AG04449 (cell line): Measurements from ENCODE around the gene NATD1.

Experiments used
- CTCF ChIA-PET: fragments of 350-600 bp; formaldehyde crosslinking; extraction: SDS; loops from one replicate; lab custom pipeline; 2021; ENCODE audit warnings: antibody characterized with exemption; lab: Yijun Ruan, JAX
- POLR2A ChIA-PET: fragments of 400-600, 350-600 bp; formaldehyde crosslinking; extraction: SDS; loops from one replicate; lab custom pipeline; 2020; ENCODE audit warnings: antibody characterized with exemption, inconsistent platforms; lab: Yijun Ruan, JAX
- DNase-seq: peaks from one replicate; pipeline ENCODE4 v3.0.0-alpha.2; 2010; ENCODE audit warnings: low read depth, low spot score
- H3K4me3 ChIP-seq: 2 replicates; pipeline ENCODE4 v1.5.1; 2011; ENCODE audit warnings: low read depth, mild to moderate bottlenecking, control low read depth, low read length
- TF ChIP-seq, protein P1 (sequence below): IDR thresholded peaks from one replicate; pipeline ENCODE4 v1.5.1; 2011; ENCODE audit warnings: mild to moderate bottlenecking, moderate library complexity, low read length, control low read depth, inconsistent platforms; ENCODE audit not compliant: insufficient read depth; ENCODE audit errors: missing control alignments

NATD1 gene

DNA sequence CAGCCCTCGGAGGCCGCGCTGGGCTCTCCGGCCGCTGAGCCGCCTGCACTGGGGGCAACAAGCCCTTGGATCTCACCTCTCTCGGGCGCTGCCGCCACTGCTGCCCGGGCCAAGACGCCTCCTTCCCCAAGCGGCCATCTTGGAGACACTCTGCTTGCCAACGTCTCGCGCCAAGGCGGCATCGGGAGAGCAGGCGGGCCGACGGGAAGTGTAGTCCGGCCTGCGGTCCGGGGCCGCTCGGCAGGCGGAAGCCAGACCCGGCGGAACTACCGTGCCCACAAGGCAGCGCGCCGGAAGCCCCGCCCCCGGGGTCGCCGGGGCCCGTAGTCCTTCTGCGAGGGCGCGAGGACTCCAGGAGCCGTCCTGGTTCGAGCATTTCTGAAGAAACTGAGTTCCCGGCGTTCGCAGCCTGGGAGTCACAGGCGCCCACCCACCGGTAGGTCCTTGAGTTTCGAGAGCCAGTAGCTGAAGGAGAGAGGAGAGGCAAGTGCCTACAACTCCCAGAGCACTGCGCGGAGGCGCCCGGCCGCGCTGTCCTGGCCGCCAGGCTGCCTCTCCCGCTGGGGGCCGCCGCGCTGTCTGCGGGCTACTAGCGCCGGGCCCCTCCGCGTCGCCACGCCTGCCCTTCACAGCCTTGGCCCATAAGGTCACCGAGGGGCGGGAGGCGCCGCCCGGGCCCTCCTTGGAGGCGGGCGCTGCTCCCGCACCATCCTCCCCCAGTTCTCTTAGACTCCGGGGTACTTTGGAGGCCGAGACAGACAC lies 39.0 kb downstream of the NATD1 start, which contains the start of gene TMEM11:
TMEM11 (minus strand) TSS at position 147 of the 762 bp plus-strand sequence; CDS start at position 138, 9 bp downstream.
- DNase-seq, result peak; percentile 70
- ChIA-PET POLR2A (interaction anchor here (1.1 to 1.3 kb wide), 2 partner anchors 14 to 72 kb away, joined by 3 to 5 read pairs; no protein-coding TSS in a partner anchor), CTCF (interaction anchor here (1.3 to 5.7 kb wide), 4 partner anchors 19 to 93 kb away, joined by 4 to 37 read pairs (median 6); no protein-coding TSS in a partner anchor)
- H3K4me3 ChIP-seq, result peak within 1 kb of the TSS; percentile 97
- TF ChIP-seq, protein P1, sequence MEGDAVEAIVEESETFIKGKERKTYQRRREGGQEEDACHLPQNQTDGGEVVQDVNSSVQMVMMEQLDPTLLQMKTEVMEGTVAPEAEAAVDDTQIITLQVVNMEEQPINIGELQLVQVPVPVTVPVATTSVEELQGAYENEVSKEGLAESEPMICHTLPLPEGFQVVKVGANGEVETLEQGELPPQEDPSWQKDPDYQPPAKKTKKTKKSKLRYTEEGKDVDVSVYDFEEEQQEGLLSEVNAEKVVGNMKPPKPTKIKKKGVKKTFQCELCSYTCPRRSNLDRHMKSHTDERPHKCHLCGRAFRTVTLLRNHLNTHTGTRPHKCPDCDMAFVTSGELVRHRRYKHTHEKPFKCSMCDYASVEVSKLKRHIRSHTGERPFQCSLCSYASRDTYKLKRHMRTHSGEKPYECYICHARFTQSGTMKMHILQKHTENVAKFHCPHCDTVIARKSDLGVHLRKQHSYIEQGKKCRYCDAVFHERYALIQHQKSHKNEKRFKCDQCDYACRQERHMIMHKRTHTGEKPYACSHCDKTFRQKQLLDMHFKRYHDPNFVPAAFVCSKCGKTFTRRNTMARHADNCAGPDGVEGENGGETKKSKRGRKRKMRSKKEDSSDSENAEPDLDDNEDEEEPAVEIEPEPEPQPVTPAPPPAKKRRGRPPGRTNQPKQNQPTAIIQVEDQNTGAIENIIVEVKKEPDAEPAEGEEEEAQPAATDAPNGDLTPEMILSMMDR, result no peak

DNA sequence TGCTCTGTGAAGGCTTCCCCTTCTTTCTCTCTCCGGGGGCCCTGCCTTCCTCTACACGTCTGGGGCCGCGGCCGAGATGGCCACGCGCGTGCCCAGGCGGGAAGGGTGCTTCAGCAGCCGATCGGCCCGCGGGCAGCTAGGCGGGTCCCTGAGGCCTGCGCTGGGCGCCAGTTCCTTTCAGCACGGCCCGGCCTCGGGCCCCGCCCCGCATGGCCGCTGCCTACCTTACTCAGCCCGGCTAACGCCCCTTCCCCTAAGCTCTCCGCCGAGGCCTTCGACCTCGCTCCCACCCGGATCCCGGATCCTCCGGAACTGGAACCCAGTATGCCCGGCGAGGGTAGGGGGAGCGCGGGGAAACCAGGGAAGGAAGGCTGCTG lies 39.6 kb downstream of the NATD1 start:
- ChIA-PET POLR2A (interaction anchor here (1.1 to 1.3 kb wide), 2 partner anchors 14 to 73 kb away, joined by 3 to 5 read pairs; no protein-coding TSS in a partner anchor), CTCF (interaction anchor here (1.0 to 5.7 kb wide), 4 partner anchors 18 to 92 kb away, joined by 3 to 37 read pairs (median 6); no protein-coding TSS in a partner anchor)
- TF ChIP-seq, protein P1, result no peak
- peak overlapping the region; percentile 97 for H3K4me3 ChIP-seq
- no peak for DNase-seq

DNA sequence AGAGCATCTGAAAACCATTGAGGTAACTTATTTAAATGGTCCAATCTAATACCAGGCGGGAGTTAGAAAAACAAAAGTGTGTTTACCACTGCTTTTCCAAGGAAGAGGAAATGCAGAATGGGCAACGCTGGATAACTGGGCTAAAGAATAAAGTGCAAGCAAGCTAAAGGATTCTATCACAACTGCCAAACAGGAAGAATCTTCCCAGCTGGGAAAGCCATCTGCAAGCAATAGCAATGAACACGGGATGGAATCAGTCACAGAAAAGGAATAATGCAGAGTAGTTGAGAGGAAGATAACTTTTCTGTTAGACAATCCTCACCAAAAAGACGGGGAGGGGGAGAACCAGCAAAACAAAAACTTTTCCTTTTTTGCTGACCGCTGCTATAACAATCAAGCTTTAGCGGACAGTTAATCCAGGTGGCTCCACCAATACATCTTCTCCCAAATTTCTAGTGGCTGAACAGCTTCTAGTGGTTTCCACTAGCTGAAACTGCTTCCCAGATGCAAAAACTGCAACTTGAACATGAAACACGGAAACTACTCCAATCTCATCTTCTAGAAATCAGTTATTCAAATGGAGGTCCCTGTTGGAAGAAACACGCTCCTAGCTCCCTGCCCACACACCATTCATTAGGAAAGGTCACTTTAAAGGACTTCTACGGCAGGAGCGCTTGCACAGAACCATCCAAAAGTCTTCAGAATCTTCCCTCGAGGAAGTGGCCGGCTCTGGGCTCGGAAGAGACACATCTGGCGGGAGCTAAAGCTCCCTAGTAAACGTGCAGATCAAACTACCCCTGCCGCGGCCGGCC lies 40.2 kb downstream of the NATD1 start:
- TF ChIP-seq, protein P1, result no peak
- ChIA-PET CTCF (interaction anchor here (0.7 to 5.7 kb wide), 10 partner anchors 11 to 93 kb away, joined by 3 to 37 read pairs (median 4); no protein-coding TSS in a partner anchor), POLR2A (interaction anchor here (0.6 to 1.3 kb wide), 5 partner anchors 13 to 82 kb away, joined by 3 to 5 read pairs (median 3); no protein-coding TSS in a partner anchor)
- peak overlapping the region; percentile 97 for H3K4me3 ChIP-seq
- no peak for DNase-seq

DNA sequence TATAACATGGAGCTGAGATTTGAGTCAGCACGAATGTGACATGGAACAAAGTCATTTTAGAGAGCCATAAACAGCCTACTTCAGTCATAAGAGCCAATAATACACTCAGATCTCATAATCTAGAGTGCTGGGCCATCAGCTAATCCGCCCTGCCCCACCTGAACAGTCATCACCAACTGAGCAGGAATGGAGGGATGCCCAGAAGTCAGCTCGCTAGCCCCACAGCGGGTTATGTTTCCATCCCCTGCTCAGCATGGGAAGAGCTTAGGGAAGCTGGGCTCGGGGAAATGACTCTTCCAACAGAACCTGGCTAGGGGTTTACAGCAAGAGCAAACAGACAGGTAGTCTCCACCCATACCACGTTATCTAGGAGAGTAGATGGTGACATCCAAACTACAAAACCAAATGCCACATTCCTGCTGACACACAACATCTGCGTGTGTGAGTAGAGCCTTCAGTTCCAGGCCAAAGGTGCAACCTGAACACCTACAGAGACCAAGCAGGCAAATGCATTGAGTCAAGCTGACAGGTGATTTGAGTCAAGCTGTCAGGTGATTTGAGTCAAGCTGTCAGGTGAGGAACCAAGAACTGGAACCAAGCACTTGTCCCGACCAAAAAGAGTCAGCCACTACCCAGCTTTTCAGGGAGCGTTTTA lies 41.3 kb downstream of the NATD1 start:
- ChIA-PET POLR2A (no interaction called here), CTCF (interaction anchor here (1.0 to 5.7 kb wide), 8 partner anchors 10 to 299 kb away, joined by 3 to 37 read pairs (median 5); no protein-coding TSS in a partner anchor)
- TF ChIP-seq, protein P1, result no peak
- no peak for DNase-seq
- peak overlapping the region; percentile 35 for H3K4me3 ChIP-seq

DNA sequence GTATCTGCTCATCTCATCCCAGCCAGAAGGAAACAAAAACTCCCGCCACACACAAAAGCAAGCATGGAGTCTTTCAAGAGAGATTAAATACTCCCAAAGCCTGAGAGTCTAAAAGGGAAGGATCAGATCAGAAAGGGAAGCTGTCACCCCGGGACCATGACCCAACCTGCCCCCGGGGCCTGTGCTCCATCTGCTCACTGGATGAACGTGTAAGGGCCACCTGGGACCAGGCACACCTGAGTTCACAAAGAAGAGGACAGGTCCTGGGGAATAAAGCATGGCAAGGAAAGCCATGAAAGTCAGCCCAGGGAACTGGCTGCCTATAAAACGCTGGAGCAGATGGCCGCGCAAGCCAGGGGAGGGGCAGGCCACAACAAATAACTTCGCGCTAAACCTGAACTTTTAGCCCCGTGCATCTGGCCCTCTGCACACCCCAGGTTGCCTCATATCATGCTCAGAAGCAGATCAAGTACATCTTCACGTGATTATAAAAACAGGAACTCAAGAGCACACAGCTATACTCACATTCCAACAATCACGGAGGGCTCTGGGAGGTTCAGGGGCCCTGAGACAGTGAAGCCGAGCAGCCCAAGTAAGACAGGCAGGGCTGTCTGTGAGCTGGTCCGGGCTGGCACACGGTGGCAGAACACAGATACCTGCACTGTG lies 42.7 kb downstream of the NATD1 start:
- no peak overlapping the region for H3K4me3 ChIP-seq
- TF ChIP-seq, protein P1, result no peak
- POLR2A ChIA-PET, result no interaction called here
- DNase-seq, result no peak
- CTCF ChIA-PET, result interaction anchor here (0.8 to 5.7 kb wide), 4 partner anchors 8 to 301 kb away, joined by 3 to 37 read pairs (median 6); no protein-coding TSS in a partner anchor
